Effector CD8-positive, alpha-beta T cell (primary cell): Measurements from ENCODE around the gene ETFA.
"Not testable (repeated sequence)": the region's sequence is repeated elsewhere in the genome, so short reads cannot be mapped to it uniquely, and the experiment has no call there.

Experiments used
- DNase-seq: peaks from one replicate; lab custom pipeline; 2025; lab: John Stamatoyannopoulos, UW

ETFA gene

DNA sequence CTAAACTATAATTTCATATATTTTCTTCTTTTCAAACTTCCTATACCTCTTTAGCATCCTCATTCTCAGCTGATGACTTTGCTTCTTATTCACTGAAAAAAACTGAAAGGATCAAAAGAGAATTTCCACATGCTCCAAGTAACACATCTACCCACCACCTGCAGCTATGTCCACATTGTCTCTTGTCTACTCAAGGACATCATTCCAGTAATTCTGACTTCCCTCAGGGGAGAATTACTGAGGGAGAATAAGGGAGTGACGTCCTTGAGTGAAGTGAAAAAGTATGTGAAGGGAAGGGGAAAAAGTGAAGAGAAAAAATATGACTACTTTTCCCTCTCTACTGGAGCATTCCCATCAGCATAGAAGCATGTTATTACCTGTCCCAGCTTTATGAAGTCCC, 32.6 kb downstream of the ETFA start:
- DNase-seq = no peak

GRCh38 chr15:76274821-76275220, 36.4 kb downstream of the ETFA start:
- DNase-seq = no peak

DNA sequence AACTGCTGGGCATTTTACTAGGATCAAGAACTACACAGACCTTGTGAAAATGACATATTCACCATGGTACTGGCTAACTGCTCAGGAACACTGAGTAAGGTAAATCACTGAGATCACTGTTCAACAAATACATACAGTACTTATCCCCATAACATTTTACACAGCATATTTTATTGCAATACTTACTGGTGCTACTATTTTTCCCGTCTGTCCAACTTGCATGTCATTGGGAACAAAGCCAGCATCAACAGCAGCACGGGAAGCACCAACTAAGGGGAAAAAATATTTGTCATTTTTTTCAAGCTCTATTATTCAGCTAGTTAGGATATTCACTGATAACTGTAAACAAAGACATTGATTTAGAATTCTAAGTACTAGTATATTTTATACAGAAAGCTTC, 37.0 kb downstream of the ETFA start:
- DNase-seq = no peak

DNA sequence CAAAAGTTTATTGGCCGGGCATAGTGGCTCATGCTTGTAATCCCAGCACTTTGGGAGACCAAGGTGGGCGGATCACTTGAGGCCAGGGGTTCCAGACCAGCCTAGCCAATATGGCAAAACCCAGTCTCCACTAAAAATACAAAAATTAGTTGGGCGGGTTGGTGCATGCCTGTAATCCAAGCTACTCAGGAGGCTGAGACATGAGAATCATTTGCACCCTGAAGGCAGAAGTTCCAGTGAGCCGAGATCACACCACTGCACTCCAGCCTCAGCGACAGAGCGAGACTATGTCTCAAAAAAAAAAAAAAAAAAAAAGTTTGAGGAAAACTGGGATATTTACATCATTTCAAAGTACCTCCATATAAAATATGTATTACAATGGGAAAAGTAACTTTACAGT, 40.4 kb downstream of the ETFA start:
- DNase-seq = no peak

- no peak for DNase-seq
Observed at GRCh38 chr15:76267077-76267476, 44.2 kb downstream of the ETFA start.

GRCh38 chr15:76265769-76266168, 45.5 kb downstream of the ETFA start:
- not testable (repeated sequence) for DNase-seq

DNA sequence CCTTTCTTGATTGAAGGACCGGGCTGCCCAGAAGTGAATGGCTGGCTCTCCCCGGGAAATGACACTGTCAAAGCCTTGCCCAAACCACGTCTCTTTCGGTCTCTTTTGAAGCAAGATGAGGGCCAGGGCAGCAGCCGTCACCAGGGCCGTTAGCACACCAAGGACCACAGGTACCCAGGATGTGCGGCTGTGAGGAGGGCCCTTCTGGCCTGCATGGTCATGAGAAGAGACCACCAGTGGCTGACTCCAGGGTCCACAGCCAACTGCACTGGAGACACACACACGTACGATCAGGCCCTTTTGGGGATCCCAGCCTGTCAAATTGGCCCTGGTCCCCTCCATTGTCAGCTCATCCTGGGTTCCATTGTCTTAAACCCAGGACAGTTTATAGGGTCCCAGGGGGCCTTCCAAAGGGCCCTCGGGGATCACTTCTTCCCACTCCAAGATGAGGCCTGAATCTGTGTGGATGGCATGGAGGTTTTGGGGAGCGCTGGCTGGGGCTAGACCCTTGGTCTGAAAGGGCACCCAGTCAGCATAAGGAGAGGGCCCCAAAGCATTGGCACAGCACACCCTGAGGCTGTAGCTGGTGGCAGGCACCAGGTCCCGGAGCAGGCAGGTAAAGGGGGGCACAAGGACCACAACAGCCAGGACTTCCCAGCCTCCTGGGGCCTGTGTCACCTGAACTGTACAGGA, 50.9 kb downstream of the ETFA start:
- no peak for DNase-seq

- DNase-seq = no peak
Observed at GRCh38 chr15:76259392-76259791, 51.9 kb downstream of the ETFA start.

DNA sequence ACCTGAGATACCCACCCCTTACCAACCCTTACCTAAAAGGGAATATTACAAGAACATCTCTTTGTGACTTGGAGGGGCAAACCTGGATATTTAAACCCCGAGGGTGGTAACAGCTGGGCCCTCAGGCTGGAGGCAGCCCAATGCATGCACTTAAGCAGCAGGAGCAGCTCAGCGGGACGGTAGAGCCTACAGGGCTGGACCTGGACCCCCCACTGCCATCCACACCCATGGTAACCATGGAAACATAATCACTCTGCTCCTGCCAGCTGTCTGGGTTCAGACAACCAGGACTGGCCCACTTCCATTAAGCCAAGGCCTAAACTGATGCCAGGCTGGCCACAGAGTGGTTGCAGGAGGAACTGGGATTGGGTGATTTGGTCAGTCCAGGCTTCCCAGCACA, 52.8 kb downstream of the ETFA start:
- DNase-seq = no peak

- DNase-seq = no peak
Observed at GRCh38 chr15:76253691-76254473, 57.4 kb downstream of the ETFA start.

- no peak for DNase-seq
Observed at GRCh38 chr15:76252249-76252648, 59.0 kb downstream of the ETFA start.

- no peak for DNase-seq
Observed at GRCh38 chr15:76251717-76252116, 59.6 kb downstream of the ETFA start.

- no peak for DNase-seq
Observed at GRCh38 chr15:76245072-76245610, 66.1 kb downstream of the ETFA start.

DNA sequence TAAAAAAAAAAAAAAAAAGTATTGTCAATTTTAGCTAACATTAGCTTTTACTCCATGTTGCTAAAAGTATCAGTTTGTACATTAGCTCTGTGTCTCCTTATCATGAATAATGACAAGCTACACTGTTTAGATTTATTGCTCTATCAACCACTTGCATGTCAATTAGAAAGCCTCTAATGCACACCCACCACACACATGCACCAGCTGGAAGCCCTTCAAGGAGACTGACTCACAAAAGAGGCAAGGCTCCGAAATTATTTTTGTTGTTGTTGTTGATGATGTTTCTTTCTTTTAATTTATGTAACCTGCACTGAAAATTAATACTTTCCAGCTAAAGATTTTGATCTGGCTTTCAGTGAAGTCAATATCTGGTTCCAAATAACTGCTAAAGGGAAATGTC, 71.5 kb downstream of the ETFA start:
- DNase-seq = no peak

- no peak for DNase-seq
Observed at GRCh38 chr15:76236350-76236749, 74.9 kb downstream of the ETFA start.

DNA sequence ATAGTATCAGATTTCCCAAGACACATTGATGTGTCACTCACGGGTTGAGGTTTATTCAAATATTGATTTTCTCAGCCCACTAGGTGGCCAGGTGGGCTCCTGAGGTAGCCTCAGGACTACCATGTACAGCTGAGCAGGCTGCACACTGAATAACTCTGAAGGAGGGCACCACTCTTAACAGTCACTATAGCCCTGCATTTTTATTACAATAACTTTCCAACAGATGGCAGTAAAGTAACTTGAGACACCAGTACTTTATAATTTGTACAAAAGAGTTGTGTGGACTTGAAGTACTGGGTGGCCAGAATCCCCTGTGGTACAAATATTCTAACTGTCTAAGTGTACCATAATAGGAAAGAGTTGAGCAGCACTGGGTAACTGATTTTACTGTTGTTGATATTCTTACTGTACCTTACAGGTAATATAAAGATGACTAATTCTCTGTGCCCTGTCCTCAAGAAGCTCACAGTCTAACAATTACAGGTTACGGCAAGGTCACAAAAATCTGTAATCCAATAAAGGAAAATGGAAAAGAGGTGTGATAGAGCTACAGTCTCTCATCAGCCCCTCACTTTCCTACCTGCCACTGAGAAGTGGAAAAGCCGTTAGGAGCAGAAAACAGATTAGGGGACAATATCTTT, 76.0 kb downstream of the ETFA start:
- no peak for DNase-seq

GRCh38 chr15:76234337-76234889, 76.9 kb downstream of the ETFA start:
- DNase-seq = no peak

GRCh38 chr15:76233921-76234320, 77.3 kb downstream of the ETFA start:
- DNase-seq = no peak

DNA sequence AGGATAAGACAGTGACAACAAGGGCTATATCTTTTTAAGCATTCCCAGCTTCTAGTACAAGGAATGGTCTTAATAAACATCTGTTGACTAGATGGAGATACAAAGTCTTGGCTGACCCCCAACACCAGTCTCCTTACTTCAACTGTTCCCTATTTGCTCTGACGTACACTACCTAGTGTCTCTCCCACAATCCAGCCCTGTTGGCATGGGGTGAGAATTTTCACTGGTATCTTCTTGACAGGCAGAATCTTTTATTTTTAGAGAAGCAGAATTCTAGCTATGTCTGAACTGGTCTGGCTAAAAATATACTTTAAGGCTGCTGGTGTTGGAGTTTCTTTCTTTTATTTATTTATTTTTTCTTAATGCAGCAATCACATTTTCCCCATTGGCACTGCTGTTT, 82.0 kb downstream of the ETFA start:
- DNase-seq = no peak

- no peak for DNase-seq
Observed at GRCh38 chr15:76223521-76223920, 87.7 kb downstream of the ETFA start.

DNA sequence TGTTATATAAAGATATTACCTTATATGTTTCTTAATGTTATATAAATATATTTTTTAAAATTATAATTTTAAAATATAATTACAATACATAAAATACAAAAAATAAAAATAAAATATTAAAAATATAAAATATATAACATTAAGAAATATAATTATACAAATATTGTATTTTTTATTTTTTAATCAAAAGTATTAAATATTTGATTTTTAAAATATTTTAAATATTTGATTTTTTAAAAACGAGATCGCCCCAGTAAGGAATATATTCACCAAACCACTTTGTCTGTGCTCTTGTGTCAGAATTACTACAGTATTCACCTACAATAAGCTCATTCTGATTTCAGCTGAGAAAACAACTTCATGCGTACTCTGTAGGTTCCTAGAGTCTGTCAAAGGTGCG, 89.1 kb downstream of the ETFA start:
- DNase-seq = no peak

DNA sequence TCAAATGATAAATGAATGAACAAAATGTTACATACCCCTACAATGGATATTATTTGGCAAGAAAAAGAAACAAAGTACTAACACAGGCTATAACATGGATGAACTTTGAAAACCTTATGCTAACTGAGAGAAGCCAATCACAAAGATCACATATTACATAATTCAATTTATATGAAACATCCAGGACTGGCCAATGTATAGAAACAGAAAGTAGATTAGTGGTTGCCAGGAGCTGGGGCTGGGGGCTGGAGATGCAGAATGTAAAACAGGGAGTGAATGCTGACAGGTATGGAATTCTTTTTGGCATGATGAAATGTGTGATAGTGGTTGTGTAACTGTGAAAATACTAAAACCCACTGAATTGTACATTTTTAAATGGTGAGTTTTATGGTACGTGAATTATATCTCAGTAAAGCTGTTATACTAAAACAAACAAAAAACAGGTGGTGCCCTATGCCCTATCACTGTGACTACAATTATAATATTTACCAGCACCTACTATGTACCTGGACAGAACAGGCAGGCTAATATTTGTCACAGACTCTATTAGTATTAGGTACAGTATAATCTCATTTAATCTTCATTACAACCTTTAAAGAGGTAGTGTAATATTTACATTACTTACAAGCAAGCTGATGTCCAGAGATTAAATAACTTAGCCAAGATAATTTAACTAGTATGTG, 90.0 kb downstream of the ETFA start:
- DNase-seq = no peak
